SHP77 (cell line): Measurements from ENCODE around the gene CYB561A3.
A peak's percentile ranks its signal among the peaks of the same experiment; 100 is the strongest.
"Not testable (repeated sequence)": the region's sequence is repeated elsewhere in the genome, so short reads cannot be mapped to it uniquely, and the experiment has no call there.

Experiments
- DNase-seq, 2 experiments: peaks; one replicate each; lab custom pipeline; 2025; lab: John Stamatoyannopoulos, UW

The CYB561A3 gene, protein sequence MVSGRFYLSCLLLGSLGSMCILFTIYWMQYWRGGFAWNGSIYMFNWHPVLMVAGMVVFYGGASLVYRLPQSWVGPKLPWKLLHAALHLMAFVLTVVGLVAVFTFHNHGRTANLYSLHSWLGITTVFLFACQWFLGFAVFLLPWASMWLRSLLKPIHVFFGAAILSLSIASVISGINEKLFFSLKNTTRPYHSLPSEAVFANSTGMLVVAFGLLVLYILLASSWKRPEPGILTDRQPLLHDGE

DNA sequence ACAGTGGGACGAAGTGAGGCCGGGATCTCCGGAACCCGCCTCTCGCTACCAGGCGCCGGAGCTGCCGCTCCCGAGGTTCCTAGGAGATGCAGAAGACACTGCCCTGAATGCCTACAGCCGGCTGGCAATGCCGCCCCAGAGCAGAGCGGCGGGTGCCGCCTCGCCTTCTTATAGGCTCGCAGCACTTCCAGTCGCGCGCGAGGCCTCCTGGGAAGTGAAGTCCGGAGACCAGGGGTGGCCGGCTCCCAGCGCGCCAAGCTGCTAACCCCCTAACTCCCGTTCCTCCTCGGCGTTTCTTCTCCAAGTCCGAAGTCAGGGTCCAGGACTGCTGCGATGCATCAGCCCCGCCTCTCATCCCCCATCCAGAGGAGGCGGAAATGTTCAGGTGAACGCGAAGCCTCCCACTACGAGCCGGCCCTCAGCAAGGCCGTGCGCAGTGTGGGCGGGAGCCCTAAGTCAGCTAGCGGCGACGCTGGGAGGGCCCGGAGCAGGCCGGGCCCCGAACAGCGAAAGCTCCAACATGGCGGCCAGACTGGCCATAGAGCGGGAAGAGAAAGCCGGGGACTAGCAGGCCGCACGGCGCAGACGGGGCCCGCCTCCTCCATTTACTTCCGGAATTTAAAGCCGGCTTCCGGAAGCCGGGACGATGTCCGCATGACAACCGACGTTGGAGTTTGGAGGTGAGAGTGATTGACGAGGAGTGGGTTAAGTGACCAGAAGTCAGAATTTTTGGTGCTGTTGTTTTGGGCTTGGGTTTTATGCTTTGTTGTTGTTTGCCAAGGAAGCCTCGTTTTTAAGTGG lies at the start of gene CYB561A3, which contains the start of gene TMEM138:
CYB561A3 (minus strand) TSS at position 142 of the 801 bp plus-strand sequence. CDS start 5,169 bp downstream, outside the sequence.
TMEM138 (plus strand) TSS at position 634 of the 801 bp plus-strand sequence. CDS start 2,017 bp downstream, outside the sequence.
- DNase-seq: peak; percentile 89 to 94

- DNase-seq: no peak
Observed at GRCh38 chr11:61406991-61407728, 45.5 kb upstream of the CYB561A3 start.

- DNase-seq: no peak
Observed at GRCh38 chr11:61406067-61406466, 44.4 kb upstream of the CYB561A3 start.

DNA sequence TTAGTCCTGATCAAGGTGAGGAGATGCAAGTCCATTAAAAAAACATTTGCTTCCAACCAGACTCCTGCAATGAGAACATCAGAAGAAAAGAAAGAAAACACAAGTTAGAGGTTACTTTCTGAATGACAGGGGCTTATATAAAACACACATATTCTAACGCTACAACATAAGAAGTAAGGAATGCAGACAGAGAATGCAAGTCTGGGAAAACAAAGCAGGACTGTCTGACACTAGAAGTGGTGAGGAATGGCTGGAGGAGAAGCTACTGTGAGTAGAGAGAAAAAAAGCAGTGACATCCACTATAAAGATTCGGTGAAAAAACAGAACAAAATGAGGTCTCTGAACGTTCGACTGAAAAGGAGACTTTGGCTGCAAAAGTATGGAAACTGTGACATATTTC lies 43.0 kb upstream of the CYB561A3 start:
- no peak for DNase-seq

DNA sequence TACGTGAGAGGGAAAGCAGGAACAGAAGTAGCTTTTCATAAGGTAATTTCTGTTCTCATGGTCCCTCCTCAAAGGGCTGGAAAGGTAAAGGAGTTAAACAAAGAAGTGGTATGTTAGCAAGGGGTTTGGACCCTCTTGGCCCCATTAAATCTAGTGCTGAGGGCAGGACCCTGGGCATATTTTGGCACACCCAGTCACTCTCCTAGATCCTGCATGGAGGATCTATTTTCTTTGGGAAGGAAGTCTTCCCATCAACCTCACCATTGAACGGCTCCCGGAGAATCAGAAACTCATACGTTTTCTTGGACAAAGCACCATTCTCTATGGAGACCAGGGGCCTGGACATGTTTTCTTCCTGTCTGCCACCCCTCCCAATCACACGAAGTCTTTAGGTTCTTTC lies 42.4 kb upstream of the CYB561A3 start:
- DNase-seq: no peak

- no peak for DNase-seq
Observed at GRCh38 chr11:61403658-61404057, 42.0 kb upstream of the CYB561A3 start.

GRCh38 chr11:61401573-61401972 lies 39.9 kb upstream of the CYB561A3 start:
- no peak for DNase-seq

GRCh38 chr11:61401173-61401572 lies 39.5 kb upstream of the CYB561A3 start:
- no peak for DNase-seq

GRCh38 chr11:61392981-61393595 lies 31.4 kb upstream of the CYB561A3 start:
- DNase-seq: no peak

DNA sequence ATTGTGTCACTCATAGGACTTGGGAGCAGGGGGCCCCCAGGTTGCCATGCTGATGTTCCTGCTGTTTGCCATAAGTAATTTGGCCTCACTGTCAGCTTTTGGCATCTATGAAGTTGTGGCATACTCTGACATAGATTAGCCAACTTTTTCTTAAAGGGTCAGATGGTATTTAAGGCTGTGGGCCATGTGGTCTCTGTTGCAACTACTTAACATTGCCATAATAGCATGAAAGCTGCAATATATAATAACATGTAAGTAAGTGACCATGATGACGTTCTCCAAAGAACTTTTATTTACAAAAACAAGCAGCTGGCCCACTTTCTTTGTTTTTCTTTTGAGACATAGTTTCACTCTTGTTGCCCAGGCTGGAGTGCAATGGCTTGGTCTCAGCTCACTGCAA lies 28.5 kb upstream of the CYB561A3 start:
- DNase-seq: no peak

DNA sequence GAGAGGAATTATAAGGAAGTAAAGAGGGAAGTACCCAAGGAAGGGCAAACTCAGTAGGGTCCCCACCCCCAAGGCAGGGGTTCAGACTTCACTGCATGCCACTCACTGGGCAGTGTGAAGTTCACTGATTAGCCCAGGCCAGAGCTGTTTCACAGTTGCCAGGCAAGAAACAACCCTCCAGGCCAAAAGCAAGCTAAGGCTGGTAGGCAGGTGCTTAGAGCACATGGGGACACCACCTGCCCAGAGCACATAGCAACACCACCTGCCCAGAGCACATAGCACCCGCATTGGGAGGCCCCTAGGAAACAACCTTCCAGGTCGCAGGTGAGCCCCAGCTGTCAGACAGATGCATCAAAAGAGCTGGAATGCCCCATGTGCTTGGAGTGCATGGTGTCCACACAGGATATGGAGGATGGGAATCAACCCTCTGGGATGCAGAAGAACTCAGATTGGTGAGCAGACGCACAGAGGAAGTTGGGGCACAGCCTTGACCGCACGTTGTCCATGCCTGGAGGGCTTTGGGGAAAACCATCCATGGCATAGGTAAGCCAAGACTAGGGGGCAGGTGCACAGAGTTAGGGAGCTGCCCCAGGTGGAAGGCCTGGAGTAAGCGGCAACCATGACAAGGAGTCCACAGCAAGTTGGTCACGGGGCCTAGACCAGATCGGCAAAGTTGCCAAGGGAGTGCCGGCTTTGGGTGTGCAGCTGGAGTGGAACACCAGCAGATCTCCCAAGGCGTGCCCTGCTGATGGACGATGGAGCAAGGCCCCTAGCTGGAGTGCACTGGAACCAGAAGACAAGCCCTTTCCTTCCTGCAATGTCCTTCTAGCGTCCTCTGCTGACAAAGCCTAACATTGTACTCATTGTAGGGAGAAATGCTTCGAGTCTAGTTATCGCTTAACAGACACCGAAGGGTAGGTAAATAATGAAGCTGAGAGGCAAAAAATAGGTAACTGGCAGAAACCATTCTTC lies 22.9 kb upstream of the CYB561A3 start:
- DNase-seq: peak; percentile 17 to 19

DNA sequence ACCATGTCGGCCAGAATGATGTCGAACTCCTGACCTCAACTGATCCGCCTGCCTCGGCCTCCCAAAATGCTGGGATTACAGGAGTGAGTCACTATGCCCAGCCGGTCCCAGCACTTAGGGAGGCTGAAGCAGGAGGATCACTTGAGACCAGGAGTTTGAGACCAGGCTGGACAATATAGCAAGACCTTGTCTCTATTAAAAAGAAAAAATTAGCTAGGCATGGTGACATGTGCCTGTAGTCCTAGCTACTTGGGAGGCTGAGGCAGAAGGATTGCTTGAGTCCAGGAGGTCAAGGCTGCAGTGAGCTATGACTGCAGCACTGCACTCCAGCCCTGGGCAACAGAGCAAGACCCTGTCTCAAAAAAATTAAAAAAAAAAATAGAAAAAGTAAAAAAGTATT lies 22.2 kb upstream of the CYB561A3 start:
- not testable (repeated sequence) for DNase-seq

DNA sequence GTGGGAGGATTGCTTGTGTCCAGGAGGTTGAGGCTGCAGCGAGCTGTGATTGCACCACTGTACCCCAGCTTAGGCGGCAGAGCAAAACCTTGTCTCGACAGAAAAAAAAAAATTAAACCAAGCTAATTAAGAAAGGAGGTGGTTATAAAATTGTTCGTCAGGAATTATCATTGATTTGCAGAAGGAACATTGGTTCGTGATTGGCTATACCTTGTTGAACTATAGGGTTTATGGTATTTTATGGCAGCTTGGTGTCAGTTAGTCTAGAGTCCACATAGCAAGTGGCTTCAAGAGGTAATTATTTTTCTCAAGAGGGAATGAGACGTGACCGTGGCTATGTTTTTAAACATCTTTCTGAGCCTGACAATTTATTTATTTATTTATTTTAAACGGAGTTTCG lies 19.2 kb upstream of the CYB561A3 start:
- no peak for DNase-seq

GRCh38 chr11:61378713-61379313 lies 17.1 kb upstream of the CYB561A3 start:
- DNase-seq: no peak

GRCh38 chr11:61377461-61378160 lies 15.9 kb upstream of the CYB561A3 start:
- DNase-seq: no peak

DNA sequence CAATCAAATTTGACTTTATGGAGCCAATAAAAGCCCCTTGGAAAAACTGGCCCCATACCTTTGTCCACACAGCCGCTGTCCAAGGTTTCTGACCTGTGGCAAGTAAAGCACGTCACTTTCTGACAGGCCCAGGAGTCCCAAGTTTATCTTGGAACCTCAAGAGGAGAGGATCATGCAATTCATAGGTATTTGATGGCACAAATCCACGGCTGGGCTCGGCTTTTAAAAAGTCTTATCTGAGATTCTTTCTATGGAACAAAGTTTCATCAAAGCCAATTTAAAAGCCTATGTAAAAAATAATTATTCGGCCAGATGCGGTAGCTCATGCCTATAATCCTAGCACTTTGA lies 14.1 kb upstream of the CYB561A3 start:
- no peak for DNase-seq

DNA sequence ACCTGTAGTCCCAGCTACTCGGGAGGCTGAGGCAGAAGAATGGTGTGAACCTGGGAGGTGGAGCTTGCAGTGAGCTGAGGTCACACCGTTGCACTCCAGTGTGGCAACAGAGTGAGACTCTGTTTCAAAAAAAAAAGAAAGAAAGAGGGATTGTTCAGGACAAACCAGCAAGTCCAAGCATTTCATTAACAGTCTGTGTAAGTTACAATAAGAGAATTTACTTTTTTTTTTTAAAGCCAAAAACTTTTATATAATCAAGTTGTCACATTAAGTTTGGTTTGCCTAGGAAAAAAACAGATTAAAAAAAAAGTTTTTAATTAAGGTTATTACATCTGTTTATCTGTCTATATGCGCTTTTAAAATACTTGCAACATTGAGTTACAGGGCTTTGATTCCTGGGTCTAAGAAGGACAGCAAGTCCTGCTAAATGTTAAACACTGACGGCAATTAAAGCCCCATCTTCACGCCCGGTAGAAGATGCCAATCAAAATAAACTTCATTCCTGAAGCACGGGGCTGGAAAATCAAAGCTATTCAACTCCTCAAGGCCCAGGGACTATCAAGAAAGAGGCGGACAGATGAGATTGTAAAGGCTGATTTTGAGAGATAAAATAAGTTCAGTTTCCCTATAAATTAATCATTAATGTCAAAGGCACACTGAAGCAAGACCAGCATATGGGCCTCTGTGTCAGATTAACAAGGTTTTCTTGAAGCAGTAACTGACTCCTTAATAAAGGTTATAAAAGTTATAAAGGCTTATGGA lies 11.2 kb upstream of the CYB561A3 start:
- DNase-seq: no peak

GRCh38 chr11:61370349-61371005 lies 8.8 kb upstream of the CYB561A3 start:
- no peak for DNase-seq
